HG03469 (cell line): ENCODE data around the gene PIK3C2B.

ENCODE experiments used
- ATAC-seq: cut with Tn5 transposase; IDR thresholded peaks from one replicate; pipeline ENCODE4 v1.9.1; 2021; ENCODE audit warnings: mild to moderate bottlenecking, moderate library complexity, moderate number of reproducible peaks; ENCODE audit not compliant: unreplicated experiment

Gene PIK3C2B

DNA sequence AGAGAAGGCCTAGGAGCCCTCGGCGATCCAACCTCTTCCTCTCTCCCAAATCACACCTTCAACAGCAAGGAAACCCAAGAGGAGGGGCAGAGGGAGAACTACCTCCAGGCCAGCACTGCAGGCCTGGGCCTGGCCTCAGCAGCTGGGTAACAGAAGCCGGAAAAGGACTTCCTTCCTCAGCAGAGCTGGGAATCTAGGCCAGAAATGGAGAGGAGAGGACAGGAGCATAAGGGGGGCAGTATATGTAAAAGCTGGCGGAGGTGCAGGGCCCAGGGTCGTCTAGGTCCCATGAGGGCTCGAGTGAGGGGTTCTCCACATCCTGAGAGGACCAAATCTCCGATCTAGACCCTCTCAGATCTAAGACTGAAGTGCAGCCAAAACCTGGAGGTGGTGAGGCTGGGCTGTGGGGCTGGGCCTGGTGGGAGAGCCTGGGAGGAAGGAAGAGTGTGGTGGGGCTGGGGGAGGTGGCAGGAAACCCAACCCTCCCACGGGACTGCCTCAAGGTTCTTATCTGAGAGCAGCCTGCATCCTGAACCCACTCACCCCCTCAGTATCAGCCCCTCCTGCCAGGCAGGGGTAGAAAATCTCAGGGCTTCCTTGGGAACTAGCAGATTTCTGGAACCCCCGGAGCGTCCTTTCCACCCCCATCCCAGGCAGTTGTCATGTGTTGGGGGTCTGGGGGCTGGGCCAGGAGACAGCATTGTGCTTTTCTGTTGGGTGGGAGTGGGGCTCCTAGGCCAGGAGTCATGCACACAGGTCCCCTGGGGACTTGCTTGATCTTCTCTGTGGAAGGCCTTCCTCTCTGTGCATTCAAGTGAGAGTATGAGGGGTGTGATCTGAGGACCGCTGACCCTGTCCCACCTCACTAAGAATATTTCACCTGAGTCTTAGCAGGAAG is 33.0 kb downstream of the PIK3C2B start:
- ATAC-seq = no peak

DNA sequence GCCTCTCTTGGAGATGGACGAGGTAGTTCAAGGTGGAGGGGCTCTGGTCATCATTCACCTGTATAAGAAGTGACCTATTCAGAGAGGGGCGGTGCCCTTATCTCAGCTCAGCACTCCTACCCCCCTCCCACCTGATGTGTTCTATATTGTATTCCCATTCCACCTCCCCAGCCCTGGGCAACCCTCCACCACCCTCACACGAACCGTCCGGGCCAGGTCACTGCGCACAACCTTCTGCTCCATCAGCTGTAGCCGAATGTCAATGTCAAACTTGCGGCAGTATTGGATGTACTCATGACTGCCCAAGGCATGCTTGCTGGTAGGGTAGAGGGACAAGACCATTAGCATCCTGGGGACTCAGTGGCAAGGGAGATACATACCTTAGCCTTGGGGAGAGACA is 34.3 kb downstream of the PIK3C2B start:
- no peak for ATAC-seq

DNA sequence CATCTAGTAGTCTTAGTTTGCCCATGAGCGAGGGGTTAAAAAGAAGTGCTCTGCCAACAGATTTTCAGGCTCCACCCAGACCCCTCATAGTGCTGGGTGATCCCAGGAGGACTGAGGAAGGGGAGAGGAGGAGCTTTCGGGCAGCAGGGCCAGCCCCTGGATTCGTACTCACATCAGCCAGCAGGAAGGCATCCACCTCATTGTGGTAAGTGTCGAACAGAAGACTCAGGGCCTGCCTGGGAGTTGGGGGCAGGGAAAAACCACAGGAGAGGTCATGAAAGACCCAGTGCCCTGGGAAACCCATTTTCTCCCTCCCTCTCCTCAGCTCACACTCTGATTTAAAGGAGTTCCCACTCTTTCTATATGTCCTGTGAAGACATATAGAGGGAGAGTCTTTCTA is 34.9 kb downstream of the PIK3C2B start:
- ATAC-seq = no peak

DNA sequence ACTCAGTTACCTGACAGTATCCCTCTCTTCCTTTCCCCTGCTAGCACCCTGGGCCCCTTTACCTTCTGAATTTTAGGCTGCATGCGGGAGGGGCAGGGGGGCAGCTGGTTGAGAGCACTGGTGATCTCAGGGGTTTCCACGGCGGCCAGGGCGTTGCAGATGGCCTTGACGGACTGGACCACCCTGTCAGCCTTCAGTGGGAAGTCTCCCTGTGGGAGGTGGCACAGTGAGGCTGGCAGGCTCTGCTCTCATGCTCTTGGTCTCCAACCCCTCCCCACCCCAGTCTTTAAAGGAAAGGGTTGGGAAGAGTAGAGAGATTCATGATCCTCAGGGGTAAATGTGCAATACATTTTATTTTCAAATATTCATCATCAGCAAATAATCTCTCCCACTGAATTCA is 36.9 kb downstream of the PIK3C2B start:
- no peak for ATAC-seq

DNA sequence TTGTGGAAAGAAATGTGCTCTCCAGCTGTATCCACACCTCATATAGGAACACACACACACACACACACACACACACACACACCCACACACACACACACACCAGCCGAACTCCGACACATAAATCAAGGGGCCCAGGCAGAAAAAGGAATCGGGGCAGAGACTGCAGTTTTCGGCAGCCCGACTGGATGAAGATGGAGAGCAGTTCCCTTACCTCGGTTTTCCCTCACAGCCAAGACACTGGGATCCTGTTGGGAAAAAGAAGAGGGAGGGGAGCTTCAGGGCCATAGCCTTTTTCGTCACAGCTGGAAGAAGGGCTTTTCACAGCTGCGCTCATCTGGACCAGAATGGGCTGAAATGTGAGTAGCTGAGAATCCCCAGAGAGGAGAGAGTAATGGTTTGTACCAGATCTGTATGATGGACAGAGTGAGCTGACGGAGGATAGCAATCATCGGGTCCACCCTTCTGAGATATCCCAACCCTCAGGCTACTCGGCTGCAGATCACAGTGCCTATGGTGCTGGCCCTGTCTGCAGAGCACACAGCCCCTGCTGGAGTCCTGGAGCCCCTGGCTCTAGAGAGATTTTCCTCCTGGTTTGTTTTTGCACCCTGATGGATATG is 37.7 kb downstream of the PIK3C2B start:
- no peak for ATAC-seq

- ATAC-seq = no peak
Measured at GRCh38 chr1:204455831-204456145, 38.8 kb downstream of the PIK3C2B start.

- no peak for ATAC-seq
Measured at GRCh38 chr1:204455063-204455830, 39.4 kb downstream of the PIK3C2B start.

DNA sequence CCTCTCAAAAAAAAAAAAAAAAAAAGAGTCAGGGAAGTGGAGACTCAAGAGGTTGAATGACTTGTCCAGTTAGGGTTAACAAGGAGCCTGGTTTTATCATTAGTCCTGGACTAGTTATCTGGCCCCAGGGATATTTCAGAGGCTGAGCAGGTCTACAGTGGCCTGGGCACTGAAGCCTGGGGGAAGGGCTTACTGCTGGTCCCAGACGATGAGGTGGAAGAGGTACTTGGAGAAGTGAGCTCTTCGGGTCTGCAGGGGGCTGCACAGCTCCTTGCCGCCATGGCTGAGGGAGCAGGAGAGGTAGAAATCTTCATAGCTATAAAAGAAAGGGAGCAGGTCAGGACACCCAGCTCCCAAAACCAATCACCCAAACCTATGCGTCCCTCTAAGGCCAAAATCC is 40.1 kb downstream of the PIK3C2B start:
- no peak for ATAC-seq

DNA sequence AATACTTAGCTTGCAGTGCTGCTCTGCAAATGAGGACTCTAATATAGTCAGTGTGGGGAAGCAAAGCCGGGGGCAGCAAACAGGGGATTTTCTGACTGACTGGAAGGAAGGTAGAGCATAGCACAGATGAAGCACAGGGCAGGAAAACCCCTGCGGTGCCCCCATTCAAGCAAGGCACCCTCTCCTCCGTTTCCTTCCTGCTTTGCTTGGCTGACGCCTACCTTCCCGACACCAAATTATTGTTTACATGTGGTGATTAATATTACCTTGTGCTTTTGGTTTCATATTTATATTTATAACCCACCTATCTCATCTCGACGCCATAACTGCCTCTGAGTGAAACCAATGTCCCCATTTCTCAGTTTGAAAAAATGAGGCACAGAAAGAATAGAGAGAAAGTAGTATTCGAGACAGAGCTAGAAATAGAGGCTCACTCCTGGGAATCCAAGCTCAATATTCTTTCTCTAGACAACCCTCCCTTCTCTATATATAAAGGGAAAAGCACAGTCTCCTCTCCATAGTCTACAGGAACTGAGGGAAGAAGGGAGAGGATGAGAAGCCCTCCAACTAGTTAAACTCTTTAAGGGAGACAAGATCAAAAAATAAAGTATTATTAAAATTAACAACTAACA is 41.3 kb downstream of the PIK3C2B start:
- ATAC-seq = peak; percentile 55

GRCh38 chr1:204451352-204452124 is 43.1 kb downstream of the PIK3C2B start:
- no peak for ATAC-seq

DNA sequence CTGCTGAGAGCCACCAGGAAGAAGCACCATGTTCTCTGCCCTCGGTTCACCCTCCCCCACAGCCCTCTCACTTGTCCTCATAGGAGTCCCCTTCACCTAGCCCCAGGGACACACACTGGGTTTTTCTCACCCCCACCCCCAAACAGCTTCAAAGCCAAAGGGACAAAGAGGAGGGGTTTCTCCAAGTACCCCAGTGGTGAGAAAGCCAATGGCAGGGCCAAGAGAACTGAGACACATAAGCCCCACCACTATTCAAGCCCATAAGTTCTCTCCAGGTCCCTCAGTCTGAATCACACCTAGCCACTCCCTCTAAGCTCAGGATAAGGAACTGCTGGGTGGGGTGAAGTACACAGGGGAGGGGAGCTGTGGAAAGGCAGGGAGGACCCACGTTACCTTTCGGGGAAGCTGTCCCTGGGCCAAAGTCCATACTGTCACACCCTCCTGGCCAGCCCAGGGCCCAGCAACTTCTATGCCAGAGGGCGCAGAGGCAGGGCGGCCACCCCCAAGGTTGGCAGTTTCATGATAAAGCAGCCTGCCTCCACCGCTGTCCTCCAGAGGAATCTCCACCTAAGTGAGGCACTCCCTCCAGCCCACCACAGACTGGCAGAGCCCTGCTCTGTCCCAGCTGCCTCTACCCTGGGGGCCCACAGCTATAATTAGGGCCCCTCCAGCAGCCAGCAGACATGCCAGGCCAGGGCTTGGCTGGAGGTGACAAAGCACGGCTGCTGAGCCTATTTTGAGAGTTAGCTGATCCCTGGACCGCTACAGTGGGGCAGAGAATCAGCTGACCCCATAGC is 43.9 kb downstream of the PIK3C2B start:
- no peak for ATAC-seq

DNA sequence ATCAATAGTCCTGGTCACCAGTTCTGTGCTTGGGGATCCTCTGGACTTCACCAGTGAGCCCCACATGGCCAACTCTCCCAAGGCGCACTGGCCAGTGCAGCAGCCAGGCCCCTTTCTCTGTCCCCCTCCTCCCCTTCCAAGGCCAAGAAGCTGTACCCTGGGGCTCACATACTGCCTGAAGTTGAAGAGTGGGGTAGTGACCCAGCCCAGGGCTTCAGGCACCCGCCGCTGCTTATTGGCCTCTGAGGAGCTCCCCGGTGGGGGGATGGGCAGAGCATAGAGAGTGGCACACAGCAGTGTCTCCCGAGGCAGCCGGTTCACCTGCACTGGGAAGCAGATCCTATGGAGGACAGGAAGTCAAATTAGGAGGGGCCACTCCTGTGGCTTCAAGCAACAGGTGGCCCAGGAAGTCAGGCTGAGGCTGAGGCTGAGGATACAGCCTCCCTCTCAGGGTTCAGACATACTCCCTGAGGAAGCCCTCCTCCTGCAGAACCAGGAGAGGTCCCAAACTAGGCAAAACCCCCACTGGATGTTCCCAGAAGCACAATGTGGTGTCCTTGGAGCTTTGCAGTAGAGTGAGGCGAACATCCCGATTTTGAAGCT is 44.8 kb downstream of the PIK3C2B start:
- no peak for ATAC-seq

DNA sequence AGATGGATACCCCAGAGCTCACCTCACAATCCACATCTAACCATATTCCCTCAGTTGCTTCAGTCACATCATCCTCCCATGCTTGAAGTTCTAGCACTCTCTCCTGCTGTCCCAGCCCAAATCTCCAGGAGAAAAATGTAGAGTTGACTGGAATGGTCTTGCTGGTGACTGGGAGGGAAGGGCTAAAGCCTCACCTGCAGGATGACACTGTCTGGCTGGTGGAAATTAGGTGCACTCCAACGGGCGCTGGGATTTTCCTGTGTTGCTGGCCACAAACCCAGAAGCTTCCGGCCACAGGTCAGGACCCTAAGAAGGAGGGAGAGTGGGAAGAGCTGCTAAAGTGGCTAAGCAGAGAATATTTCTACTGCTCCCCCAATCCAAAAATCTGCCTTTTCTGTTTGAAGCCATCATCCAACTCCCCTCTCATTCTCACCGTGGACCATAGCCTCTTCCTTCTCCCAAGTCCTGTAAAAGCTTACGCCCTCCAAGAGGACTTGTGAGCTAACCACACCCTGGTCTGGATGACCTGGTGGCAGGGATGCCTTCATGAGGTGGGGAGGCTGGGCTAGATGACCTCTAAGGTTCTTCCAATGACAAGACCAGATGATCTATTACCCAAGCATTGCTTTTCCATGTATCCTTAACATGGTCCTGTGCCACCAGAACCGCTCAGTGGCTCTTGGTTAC is 45.5 kb downstream of the PIK3C2B start:
- no peak for ATAC-seq

DNA sequence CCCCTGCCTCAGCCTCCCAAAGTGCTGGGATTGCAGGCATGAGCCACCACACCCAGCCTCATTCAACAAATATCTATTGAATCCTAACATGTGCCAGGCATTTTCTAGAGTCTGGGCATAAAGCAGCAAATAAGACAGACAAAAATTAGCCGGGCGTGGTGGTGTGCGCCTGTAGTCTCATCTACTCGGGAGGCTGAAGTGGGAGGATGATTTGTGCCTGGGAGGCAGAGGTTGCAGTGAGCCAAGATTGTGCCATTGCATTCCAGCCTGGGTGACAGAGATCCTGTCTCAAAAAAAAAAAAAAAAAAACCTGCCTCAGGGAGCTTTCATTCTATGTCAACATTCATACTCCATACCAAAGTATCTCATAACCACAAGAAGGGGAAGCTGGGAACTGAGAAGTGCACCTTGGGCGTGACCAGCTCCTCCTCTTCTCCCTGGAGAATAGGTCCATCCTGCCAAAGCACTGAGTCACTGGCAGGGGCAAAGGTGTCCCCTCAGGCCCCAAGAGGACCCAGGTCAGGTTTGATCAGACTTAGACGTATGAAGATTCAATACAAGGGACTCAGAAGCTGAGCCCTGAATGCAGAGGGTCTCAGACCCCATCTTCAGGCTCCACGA is 46.2 kb downstream of the PIK3C2B start:
- ATAC-seq = no peak

DNA sequence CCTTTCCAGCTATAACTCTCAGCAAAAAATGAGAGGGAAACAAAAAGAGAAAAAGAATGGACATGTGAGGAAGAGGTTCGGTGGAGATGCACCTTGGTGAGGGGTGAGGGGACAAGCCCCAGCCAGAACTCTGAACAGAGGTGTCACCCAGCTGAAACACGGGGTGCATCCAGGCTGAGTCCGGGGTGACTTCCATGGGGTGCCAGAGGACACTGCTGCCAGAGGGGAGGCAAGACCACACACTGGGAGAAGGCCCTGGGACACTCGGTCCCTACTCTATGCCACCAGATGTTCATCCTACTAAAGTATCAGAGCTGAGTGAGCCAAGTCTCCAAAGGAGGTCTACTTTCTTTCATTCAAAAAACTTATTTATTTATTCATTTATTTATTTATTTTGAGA is 46.9 kb downstream of the PIK3C2B start:
- ATAC-seq = no peak

- ATAC-seq = no peak
Measured at GRCh38 chr1:204447190-204447589, 47.4 kb downstream of the PIK3C2B start.

GRCh38 chr1:204446413-204447111 is 48.0 kb downstream of the PIK3C2B start:
- ATAC-seq = peak; percentile 39
